DMS153 treated with DMSO at 0.1 percent for 48 hours (cell line): Measurements from ENCODE around the gene NOS3.
A peak's percentile ranks its signal among the peaks of the same experiment; 100 is the strongest.
"Not testable (repeated sequence)": the region's sequence is repeated elsewhere in the genome, so short reads cannot be mapped to it uniquely, and the experiment has no call there.

Source experiments
- DNase-seq: peaks from one replicate; lab custom pipeline; 2025; ENCODE audit not compliant: unreplicated experiment; lab: John Stamatoyannopoulos, UW

The NOS3 gene

DNA sequence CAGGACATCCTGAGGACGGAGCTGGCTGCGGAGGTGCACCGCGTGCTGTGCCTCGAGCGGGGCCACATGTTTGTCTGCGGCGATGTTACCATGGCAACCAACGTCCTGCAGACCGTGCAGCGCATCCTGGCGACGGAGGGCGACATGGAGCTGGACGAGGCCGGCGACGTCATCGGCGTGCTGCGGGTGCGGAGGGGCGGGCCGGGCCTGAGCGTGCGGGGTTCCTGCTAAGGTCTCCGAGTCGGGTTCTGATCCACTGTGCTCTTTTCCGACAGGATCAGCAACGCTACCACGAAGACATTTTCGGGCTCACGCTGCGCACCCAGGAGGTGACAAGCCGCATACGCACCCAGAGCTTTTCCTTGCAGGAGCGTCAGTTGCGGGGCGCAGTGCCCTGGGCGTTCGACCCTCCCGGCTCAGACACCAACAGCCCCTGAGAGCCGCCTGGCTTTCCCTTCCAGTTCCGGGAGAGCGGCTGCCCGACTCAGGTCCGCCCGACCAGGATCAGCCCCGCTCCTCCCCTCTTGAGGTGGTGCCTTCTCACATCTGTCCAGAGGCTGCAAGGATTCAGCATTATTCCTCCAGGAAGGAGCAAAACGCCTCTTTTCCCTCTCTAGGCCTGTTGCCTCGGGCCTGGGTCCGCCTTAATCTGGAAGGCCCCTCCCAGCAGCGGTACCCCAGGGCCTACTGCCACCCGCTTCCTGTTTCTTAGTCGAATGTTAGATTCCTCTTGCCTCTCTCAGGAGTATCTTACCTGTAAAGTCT, 23.1 kb downstream of the NOS3 start:
- peak; percentile 76 for DNase-seq

GRCh38 chr7:151014950-151015349, 24.1 kb downstream of the NOS3 start:
- DNase-seq: no peak

- DNase-seq: no peak
Observed at GRCh38 chr7:151015967-151016366, 25.1 kb downstream of the NOS3 start.

DNA sequence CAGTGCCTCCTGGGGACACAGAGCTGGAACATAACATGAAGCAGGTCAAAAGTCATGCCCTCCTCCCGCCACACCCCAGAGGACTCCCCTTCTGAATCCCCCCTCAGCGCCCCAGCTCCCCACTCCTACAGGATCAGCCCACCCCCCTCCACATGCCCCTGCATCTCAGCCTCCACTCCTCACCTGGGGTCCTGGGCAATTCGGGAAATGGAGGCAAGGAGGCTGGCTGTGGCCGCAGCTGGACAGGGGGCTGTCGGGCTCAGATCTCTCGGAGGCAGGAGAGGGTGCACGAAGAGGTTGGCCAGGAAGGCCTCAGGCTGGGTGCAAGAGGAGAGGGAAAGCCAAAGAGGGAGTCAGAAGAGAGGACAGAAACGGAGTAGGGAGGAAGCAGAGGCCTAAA, 25.7 kb downstream of the NOS3 start:
- no peak for DNase-seq

- no peak for DNase-seq
Observed at GRCh38 chr7:151016942-151017341, 26.1 kb downstream of the NOS3 start.

DNA sequence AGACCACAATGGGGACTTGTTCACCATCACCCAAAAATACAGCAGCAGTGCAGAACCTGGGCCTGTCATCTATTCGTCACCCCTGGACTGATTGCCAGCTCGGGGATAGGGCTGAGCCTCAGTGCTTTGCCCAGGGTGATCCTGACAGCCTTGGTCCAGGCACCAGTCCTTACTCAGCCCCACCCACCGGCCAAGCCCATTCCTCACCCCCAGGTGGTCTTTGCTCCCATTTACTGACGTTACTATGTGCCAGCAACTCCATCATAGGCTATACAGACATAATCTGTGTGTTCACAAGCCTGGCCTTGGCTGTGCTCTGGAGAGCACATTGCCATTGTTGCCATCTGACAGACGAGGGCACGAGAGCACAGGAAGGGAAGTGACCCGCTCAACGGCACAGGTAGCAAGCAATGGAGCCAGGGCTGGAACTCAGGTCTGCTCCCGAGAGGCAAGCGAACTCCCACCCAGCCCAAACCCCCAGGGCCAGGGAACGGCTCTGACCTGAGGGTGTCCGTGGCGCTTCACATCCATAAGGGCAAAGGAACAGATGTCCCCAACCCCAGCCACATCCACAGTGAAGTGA, 26.6 kb downstream of the NOS3 start:
- no peak for DNase-seq

DNA sequence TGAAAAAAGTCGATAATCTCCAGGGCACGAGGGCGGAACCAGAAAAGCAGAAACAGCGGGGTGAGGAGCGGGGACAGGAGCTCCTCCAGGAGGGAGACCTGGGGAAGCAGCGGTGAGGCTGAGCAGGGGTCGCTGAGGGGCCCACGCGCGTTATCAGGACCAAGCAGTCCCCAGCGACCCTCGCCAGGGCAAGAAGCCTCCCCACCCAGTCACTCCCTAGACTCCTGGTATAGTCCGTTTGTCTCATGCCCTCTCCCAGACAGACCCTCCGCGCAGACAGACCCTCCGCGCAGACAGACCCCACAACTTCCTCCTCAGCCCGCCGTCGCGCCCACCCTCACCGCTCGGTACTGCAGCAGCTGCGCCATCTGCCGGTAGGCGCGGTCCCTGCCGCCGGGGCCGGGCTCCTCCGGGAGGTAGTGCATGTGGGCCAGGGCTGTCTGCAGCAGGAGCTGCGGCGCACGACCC, 27.2 kb downstream of the NOS3 start:
- peak; percentile 25 for DNase-seq

DNA sequence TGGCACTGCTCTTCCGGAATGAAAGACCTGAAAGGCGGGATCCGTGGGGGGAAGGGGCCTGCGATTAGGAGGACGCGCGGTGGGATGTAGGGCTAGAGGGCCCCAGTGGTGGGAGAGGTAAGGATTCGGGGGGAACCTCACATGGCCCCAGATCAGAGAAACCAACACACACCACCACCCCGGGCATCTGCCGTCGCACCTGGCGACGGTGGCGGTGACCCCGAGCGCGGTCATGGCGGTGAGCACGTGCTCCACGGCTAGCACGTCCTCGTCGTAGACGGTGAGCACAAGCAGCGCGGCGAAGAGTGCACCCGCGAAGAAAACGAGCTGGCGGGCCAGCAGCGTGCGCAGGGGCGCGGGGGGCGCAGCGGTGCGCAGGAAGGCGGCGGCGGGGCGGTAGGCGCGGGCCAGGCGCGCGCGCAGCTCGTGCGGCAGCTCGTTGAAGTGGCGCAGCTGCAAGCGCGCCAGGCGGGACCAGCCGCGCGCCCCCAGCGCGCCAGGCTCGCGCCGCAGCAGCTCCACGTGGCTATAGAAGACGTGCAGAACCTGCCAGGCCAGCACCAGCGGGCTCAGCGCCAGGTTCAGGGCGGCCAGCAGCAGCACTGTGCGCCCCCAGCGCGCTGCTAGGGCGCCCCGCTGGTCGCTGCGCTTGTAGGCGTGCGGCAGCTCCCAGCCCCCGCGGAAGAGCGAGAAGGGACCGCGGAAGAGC, 27.8 kb downstream of the NOS3 start:
- peak; percentile 33 for DNase-seq

- no peak for DNase-seq
Observed at GRCh38 chr7:151019130-151019447, 28.3 kb downstream of the NOS3 start.

GRCh38 chr7:151020231-151020630, 29.4 kb downstream of the NOS3 start:
- no peak for DNase-seq

GRCh38 chr7:151023232-151023631, 32.4 kb downstream of the NOS3 start:
- DNase-seq: no peak

DNA sequence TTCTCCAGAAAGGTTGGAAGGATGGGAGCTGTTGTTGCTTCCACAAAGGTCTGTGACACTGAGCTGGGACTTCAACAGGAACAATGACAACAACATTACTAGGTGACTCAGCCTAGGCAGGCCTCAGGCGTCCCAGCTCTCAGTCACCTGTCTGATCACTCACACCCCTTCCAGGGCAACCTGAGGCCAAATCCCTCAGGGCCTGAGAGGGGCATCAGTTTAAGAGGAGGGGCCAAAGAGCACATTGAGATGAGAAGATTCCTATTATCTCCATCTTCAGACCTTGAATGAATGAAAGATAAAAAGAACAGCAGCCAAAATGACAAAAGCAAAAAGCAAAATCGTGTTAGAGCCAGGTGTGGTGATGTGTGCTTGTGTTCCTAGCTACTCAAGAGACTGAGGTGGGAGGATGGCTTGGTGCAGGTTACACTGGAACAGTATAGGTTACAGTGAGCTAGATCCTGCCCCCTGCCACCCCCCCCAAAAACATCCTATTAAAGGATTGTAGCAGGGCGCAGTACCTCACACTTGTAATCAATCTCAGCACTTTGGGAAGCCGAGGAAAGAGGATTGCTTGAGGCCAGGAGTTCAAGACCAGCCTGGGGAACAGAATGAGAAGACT, 33.7 kb downstream of the NOS3 start, which contains the start of gene ATG9B:
Gene ATG9B, minus strand, starts transcription at position 60 of the 622 bp plus-strand sequence. CDS start 71 bp downstream, outside the sequence.
- DNase-seq: no peak

DNA sequence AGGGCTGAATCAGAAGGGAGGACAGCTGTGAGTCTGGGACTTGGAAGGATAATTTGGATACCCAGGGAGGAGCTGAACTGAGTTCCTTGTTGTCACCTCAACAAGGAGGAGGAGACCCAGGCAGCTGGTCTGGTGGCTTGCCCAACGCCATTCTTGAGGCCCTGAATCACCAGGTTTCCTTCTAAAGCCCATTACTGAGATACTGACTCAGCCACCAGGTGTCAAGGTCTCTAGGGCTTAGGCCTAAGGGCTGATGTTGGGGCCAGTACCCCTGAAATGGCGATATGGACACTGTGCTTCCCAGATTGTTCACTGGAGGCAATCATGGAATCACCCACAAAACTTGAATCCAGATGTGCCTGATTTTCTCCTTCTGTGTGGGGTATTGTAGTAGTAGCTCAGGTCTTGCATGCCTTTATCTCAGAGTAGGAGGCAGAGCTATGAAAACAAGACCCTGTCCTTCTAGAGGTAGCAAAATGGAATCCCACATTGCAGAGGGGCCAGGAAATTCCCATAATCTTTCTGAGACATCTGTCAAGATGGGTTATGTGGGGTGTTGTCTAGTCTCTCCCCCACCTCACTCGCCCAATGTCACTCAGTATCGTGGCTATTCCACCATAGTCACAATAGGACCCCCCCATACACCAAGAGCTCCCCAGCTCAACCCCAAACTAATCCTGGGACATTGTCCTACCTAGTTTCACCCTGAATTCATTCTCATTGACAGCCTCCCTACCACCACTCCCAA, 35.3 kb downstream of the NOS3 start:
- no peak for DNase-seq

DNA sequence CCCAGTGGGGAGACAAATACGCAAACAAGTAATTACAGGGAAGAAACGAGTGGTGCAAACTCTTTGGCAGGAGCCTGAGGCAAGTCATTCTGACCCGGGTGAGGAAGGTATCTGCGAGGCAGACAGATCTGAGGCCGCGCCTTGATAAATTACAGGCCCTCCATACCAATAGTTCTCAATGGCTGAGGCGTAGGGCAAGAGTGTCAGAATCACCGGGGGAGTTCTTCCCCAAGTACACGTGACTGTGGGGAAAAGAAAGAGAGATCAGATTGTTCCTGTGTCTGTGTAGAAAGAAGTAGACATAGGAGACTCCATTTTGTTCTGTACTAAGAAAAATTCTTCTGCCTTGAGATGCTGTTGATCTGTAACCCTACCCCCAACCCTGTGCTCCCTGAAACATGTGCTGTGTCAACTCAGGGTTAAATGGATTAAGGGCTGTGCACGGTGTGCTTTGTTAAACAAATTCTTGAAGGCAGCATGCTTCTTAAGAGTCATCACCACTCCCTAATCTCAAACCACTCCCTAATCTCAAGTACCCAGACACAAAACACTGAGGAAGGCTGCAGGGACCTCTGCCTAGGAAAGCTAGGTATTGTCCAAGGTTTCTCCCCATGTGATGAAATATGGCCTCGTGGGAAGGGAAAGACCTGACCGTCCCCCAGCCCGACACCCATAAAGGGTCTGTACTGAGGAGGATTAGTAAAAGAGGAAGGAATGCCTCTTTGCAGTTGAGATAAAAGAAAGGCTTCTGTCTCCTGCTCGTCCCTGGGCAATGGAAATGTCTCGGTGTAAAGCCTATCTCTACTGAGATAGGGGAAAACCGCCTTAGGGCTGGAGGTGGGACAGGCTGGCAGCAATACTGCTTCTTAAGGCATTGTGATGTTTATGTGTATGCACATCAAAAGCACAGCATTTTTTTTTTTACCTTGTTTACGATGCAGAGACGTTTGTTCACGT, 36.2 kb downstream of the NOS3 start:
- not testable (repeated sequence) for DNase-seq

DNA sequence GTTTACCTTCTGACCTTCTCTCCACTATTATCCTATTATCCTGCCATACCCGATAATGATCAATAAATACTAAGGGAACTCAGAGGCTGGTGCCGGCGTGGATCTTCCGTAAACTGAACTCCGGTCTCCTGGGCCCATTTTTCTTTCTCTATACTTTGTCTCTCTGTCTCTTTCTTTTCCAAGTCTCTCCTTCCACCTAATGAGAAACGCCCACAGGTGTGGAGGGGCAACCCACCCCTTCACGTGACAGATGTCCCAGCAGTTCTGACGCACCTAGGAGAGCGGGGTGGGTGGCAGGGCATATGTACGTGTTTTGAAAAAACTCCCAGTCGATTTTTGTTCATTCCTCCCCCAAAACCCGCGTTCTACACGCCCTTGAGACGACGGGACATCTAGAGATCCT, 36.9 kb downstream of the NOS3 start:
- not testable (repeated sequence) for DNase-seq

DNA sequence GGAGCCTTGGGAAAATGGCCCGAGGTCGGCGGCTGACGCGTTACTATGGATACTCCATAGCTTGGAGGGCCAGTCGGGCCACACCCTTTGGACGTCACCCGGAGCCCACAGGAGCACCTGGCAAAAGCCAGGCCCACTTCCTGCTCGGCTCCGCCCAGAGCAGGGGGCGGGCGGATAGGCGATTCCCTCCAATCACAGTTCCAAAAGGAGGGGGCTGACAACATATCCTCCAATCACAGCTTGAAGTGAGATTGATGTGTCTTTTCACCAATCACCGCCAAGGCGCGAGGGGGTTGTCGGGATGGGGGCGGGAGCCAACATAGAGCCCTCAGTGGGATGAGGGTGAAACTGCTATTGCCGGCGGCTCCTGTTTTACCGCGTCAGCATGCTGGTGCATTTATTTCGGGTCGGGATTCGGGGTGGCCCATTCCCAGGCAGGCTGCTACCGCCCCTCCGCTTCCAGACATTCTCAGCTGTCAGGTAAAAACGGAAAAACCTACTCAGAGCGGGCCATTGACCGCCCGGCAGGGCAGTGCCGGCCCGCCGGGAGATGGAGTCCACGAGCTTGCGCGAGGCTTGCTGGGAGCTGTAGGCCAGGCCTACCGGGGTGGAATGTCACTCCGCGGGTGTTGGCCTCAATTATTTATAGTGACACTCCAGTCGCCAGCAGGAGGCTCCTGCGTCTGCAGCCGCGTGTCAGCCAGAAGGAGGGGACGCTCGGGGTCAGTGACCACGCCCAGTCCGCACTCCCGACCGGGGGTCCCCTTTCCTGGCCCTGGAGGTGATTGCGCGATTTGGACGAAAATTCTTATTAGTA, 37.5 kb downstream of the NOS3 start, which contains the start of gene ABCB8:
Gene ABCB8, plus strand, starts transcription at position 320 of the 817 bp plus-strand sequence. Its CDS starts 66 bp downstream, at position 386.
- DNase-seq: peak; percentile 94

GRCh38 chr7:151028948-151029501, 38.2 kb downstream of the NOS3 start:
- no peak for DNase-seq

DNA sequence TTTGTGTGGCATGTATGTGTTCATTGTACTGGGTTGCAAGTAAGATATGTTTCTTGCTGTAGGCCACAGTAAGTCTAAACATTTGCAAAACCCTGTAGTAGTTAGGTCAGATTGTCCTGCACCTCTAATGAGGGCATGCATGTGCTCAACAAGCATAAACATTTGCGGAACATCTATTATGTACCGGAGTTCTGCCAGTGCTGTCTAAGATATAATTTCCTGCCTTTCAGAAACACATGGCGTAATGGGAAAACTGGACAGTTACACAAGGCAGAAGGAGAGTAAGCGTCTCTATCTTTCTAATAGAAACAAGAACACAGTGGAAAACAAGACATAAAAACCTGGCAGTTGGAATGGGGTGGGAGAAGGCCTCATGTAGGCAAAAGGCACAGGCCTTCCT, 40.2 kb downstream of the NOS3 start:
- DNase-seq: no peak
